K562 (cell line): ENCODE measurements around the gene SPDYE4. TPM values are rescaled to one million over a fixed set of nuclear protein-coding genes. Genes with fewer than 3 reads are reported as not detected.

Experiments used
- ATAC-seq: fragments of 200-7000 bp; cut with Tn5 transposase; 3 replicates; pipeline ENCODE4 v1.9.1; 2020; ENCODE audit warnings: moderate library complexity
- BruUV-seq: library from RNA; stranded (reverse); fragments of 400-500 nt; replicated peaks from 2 replicates; lab custom pipeline; 2021; lab: Mats Ljungman, UMichigan
- CTCF ChIA-PET: fragments of 300-600 bp; formaldehyde crosslinking; extraction: SDS; loops from one replicate; lab custom pipeline; 2021; ENCODE audit warnings: low intra/inter-chr PET ratio; lab: Yijun Ruan, JAX
- POLR2A ChIA-PET: fragments of 300-600, 350-650 bp; sonication (Branson Sonifier 250); formaldehyde crosslinking; extraction: SDS; loops from one replicate; lab custom pipeline; 2021; ENCODE audit warnings: antibody characterized with exemption, inconsistent platforms; lab: Yijun Ruan, JAX
- DNase-seq, 4 experiments: peaks; one replicate each; pipeline versions ENCODE4 v3.0.0 to v3.0.0-alpha.2; 2011 to 2018; ENCODE audit warnings: low spot score in 3 of 4, mixed read lengths in 3 of 4; ENCODE audit errors: extremely low read depth in 1 of 4
- FAIRE-seq: peaks from 2 replicates; lab custom pipeline; 2011; peaks lifted over from hg19 to GRCh38; lab: Jason Lieb, UNC
- H2AFZ ChIP-seq: 2 replicates; pipeline ENCODE4 v1.6.0; 2011; ENCODE audit warnings: low read depth, low read length, control low read depth, inconsistent platforms
- H3K27ac ChIP-seq: fragments of 200-600 bp; 3 replicates; pipeline ENCODE4 v1.8.0; 2011; ENCODE audit warnings: low read depth, mild to moderate bottlenecking, control low read depth, inconsistent platforms, low read length, moderate library complexity, mixed read lengths; ENCODE audit errors: extremely low read depth
- H3K27me3 ChIP-seq, 2 experiments: fragments of 300-600 bp in 1 of 2; 2 replicates in 1 of 2; 3 replicates in 1 of 2; pipeline versions ENCODE4 v1.6.0 to v1.8.0; 2011; ENCODE audit warnings: inconsistent platforms in 2 of 2, low read length in 2 of 2, mild to moderate bottlenecking in 1 of 2, mixed read lengths in 1 of 2, moderate library complexity in 1 of 2; ENCODE audit not compliant: control insufficient read depth in 2 of 2, insufficient read depth in 2 of 2
- H3K36me3 ChIP-seq: fragments of 300-600 bp; 3 replicates; pipeline ENCODE4 v1.8.0; 2011; ENCODE audit warnings: mild to moderate bottlenecking, low read length, inconsistent platforms; ENCODE audit not compliant: control insufficient read depth, insufficient read depth
- H3K4me1 ChIP-seq, 2 experiments: fragments of 200-600 bp in 1 of 2; replicated peaks in 1 of 2; 2 replicates in 1 of 2; 3 replicates in 1 of 2; pipeline versions ENCODE4 v1.5.1 to v1.8.0; 2011; ENCODE audit warnings: inconsistent platforms in 2 of 2, low read length in 2 of 2, mild to moderate bottlenecking in 1 of 2, mixed read lengths in 1 of 2, moderate library complexity in 1 of 2; ENCODE audit not compliant: control insufficient read depth in 2 of 2, insufficient read depth in 2 of 2
- H3K4me2 ChIP-seq: 2 replicates; pipeline ENCODE4 v1.6.1; 2011; ENCODE audit warnings: low read length, control low read depth, inconsistent platforms, mixed read lengths; ENCODE audit not compliant: insufficient read depth
- H3K4me3 ChIP-seq: fragments of 200-600 bp; sonication (generic), shearing (Covaris generic); 2 replicates; pipeline ENCODE4 v1.5.1; 2016; ENCODE audit warnings: control low read depth, inconsistent platforms
- H3K79me2 ChIP-seq: fragments of 200-600 bp; 3 replicates; pipeline ENCODE4 v1.8.0; 2011; ENCODE audit warnings: low read length, inconsistent platforms; ENCODE audit not compliant: control insufficient read depth, insufficient read depth
- H3K9ac ChIP-seq, 2 experiments: 2 replicates each; pipeline versions ENCODE4 v1.6.0 to v1.6.1; 2011; ENCODE audit warnings: low read depth in 2 of 2, low read length in 2 of 2, control low read depth in 1 of 2, inconsistent platforms in 1 of 2, mild to moderate bottlenecking in 1 of 2, mixed read lengths in 1 of 2; ENCODE audit not compliant: insufficient read depth in 1 of 2
- H3K9me1 ChIP-seq: one replicate; pipeline ENCODE4 v1.6.0; 2011; ENCODE audit warnings: inconsistent platforms, mild to moderate bottlenecking, low read length, moderate library complexity; ENCODE audit not compliant: control insufficient read depth, insufficient read depth
- H3K9me3 ChIP-seq: replicated peaks from 2 replicates; pipeline ENCODE4 v1.5.1; 2011; ENCODE audit warnings: low read depth, low read length, inconsistent platforms; ENCODE audit not compliant: control insufficient read depth, insufficient read depth
- H4K20me1 ChIP-seq: replicated peaks from 2 replicates; pipeline ENCODE4 v1.6.1; 2011; ENCODE audit warnings: low read length, inconsistent platforms, mixed read lengths; ENCODE audit not compliant: control insufficient read depth, insufficient read depth
- FUS ChIP-seq: fragments of 200-400 bp; formaldehyde crosslinking; optimal IDR thresholded peaks from 2 replicates; pipeline ENCODE3; 2017; ENCODE audit warnings: low read depth, low read length
- MGA ChIP-seq: fragments of 450-650 bp; IDR thresholded peaks from 2 replicates; pipeline ENCODE4 v1.6.1; 2016; ENCODE audit warnings: mild to moderate bottlenecking, moderate library complexity
- ZFP36 ChIP-seq: fragments of 150-350 bp; IDR thresholded peaks from 2 replicates; pipeline ENCODE4 v1.6.1; 2018; ENCODE audit warnings: low read length, low read depth; ENCODE audit not compliant: partially characterized antibody
- ZNF24 ChIP-seq: fragments of 450-650 bp; IDR thresholded peaks from 2 replicates; pipeline ENCODE4 v1.6.1; 2016
- WGBS: fragments of 100-300 bp; shearing (Covaris generic); methylation state at CpG from one replicate; pipeline ENCODE4 v1.1.6; 2016; ENCODE audit warnings: low coverage, mixed read lengths; ENCODE audit not compliant: insufficient coverage; ENCODE audit errors: missing lambda C conversion rate; 5-methylcytosine and 5-hydroxymethylcytosine counted together
- in situ Hi-C: fragments of 300-500 bp; cut with MboI; formaldehyde crosslinking; loops from 4 replicates; pipeline ENCODE4 v1.15.0; 2018; ENCODE audit warnings: inconsistent platforms, mixed read lengths
- intact Hi-C: fragments of 100-400 bp; cut with micrococcal nuclease; formaldehyde crosslinking; loops from 2 replicates; pipeline ENCODE4 v1.14.2; 2022
- polyA plus RNA-seq, 8 experiments: library from polyadenylated mRNA; depleted of rRNA in 4 of 8; stranded (reverse) in 5 of 8; unstranded in 3 of 8; fragments of >200 nt; fragmentation: Nextera tagmentation in 2 of 8; fragmentation: Illumina TruSeq in 1 of 8; extraction: Ambion mirVana in 2 of 8; extraction: Trizol in 1 of 8; gene quantifications; 2 replicates each; pipeline versions ENCODE4 v1.2.1 to v1.2.3, GENCODE V29; 2011 to 2014; ENCODE audit warnings: inconsistent platforms in 1 of 8, missing spikeins in 1 of 8
- total RNA-seq, 7 experiments: library from RNA; depleted of rRNA in 6 of 7; stranded (reverse); fragments of >200 nt in 6 of 7; fragmentation: Illumina TruSeq in 2 of 7; extraction: Trizol in 2 of 7; gene quantifications; 2 replicates each; pipeline versions ENCODE4 v1.2.1 to v1.2.3, GENCODE V29; 2011 to 2021; ENCODE audit warnings: low replicate concordance in 1 of 7

Gene SPDYE4
- total and polyA plus RNA-seq, 9 of the 15 experiments (the other 6 are each of a cell fraction or from before 2014, with no cell fraction given), result not detected

GRCh38 chr17:8762012-8762411, 3.7 kb upstream of the SPDYE4 start:
- BruUV-seq, result no TSS peak
- Histone ChIP-seq H3K27me3 (peaks cover 0 to 29% of the 10 kb centered on the region in 2 experiments; a peak in 3 of 5 replicates), H3K36me3 (no peaks in the 10 kb centered on the region), H3K4me2 (no peak overlapping the region), H3K79me2 (no peaks in the 10 kb centered on the region), H3K9ac (no peak overlapping the region), H3K9me3 (no peaks in the 10 kb centered on the region), H4K20me1 (no peaks in the 10 kb centered on the region), H3K4me3 (no peak overlapping the region), H3K27ac (no peak overlapping the region), H3K9me1 (no peaks in the 10 kb centered on the region), H2AFZ (no peak overlapping the region), H3K4me1 (no peaks in the 10 kb centered on the region)
- DNase-seq (no peak), FAIRE-seq (no peak), ATAC-seq (no peak)
- in situ Hi-C loops (no loop called here), intact Hi-C loops (no loop called here)
- 0% methylated on average over 7 of the region's 8 CpGs for WGBS
- CTCF ChIA-PET, result no interaction called here
- POLR2A ChIA-PET, result no interaction called here
- TF ChIP-seq ZFP36 (peak; percentile 53), FUS (no peak)

- DNase-seq (no peak), ATAC-seq (no peak), FAIRE-seq (no peak)
- Histone ChIP-seq H3K27ac (no peak overlapping the region), H2AFZ (no peak overlapping the region), H4K20me1 (no peaks in the 10 kb centered on the region), H3K4me2 (no peak overlapping the region), H3K79me2 (no peaks in the 10 kb centered on the region), H3K9me1 (no peaks in the 10 kb centered on the region), H3K4me3 (no peak overlapping the region), H3K27me3 (peaks cover 4 to 37% of the 10 kb centered on the region in 2 experiments; a peak in 3 of 5 replicates), H3K36me3 (no peaks in the 10 kb centered on the region), H3K9ac (no peak overlapping the region), H3K4me1 (no peaks in the 10 kb centered on the region), H3K9me3 (no peaks in the 10 kb centered on the region)
- intact Hi-C loops, result no loop called here
- no TSS peak for BruUV-seq
- ChIA-PET POLR2A (interaction anchor here (0.6 to 0.7 kb wide), 3 partner anchors 9 to 75 kb away, joined by 3 to 4 read pairs (median 3); no protein-coding TSS in a partner anchor), CTCF (no interaction called here)
- WGBS, result 0% methylated on average over 5 of the region's 13 CpGs
- in situ Hi-C loops, result loop anchor here (10.0 kb wide), 1 partner anchor 352 kb away; no protein-coding TSS in a partner anchor
- no peak for TF ChIP-seq MGA
- TF ChIP-seq ZNF24, result no peak
Observed at GRCh38 chr17:8757189-8757588, 1.2 kb downstream of the SPDYE4 start.
